A549 treated with RU486 at 1 μM for 4 hours (cell line): ENCODE measurements around the gene TMEM178A. TPM values are rescaled to one million over a fixed set of nuclear protein-coding genes. Genes with fewer than 3 reads are reported as not detected.

Source experiments
- total RNA-seq: library from RNA; stranded (reverse); fragments of 200-300 nt; extraction: Qiagen RNA extraction; gene quantifications from 5 replicates; pipeline ENCODE4 v1.2.3, GENCODE V29; 2022; ENCODE audit warnings: low read depth

Gene TMEM178A
- 0.10 to 0.20 TPM (median 0.15 TPM) in 3 of 5 replicates, not detected in the others for total RNA-seq

DNA sequence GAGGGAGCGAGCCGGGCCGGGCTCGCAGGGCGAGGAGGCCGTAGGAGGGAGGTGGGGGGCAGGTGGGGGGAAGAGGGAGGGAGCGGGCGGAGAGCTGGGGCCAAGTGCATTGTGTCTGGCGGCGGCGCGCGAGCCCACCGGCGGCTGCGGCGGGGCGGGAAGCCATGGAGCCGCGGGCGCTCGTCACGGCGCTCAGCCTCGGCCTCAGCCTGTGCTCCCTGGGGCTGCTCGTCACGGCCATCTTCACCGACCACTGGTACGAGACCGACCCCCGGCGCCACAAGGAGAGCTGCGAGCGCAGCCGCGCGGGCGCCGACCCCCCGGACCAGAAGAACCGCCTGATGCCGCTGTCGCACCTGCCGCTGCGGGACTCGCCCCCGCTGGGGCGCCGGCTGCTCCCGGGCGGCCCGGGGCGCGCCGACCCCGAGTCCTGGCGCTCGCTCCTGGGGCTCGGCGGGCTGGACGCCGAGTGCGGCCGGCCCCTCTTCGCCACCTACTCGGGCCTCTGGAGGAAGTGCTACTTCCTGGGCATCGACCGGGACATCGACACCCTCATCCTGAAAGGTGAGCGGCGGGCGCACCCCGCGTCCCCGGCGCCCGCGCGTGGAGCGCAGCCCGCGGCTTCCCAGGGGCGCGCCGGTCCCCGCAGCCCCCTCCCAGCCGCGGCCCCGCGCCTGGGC, at the start of gene TMEM178A:
Gene TMEM178A, plus strand, starts transcription at position 107 of the 680 bp plus-strand sequence. Its CDS starts 58 bp downstream, at position 165.

Other genes with a start within 250 kb of the TMEM178A start
- gene MAP4K3, start 228.6 kb upstream of the TMEM178A start, total RNA-seq = 17.1 to 24.5 TPM (median 22.8 TPM) in 5 replicates
- gene THUMPD2, start 113.3 kb downstream of the TMEM178A start, total RNA-seq = 13.7 to 16.5 TPM (median 14.6 TPM) in 5 replicates